ENCODE measurements around the gene NEU2. TPM values are rescaled to one million over a fixed set of nuclear protein-coding genes. Genes with fewer than 3 reads are reported as not detected.
"Not testable (repeated sequence)": the region's sequence is repeated elsewhere in the genome, so short reads cannot be mapped to it uniquely, and the experiment has no call there.

Gene NEU2
- polyA plus RNA-seq, 1 donor: not detected

GRCh38 chr2:233056961-233057605, 24.6 kb downstream of the NEU2 start:
- no peak for DNase-seq (ENCODE audit: low read depth)

- no peak for DNase-seq (ENCODE audit: low read depth)
These were observed 26.5 kb downstream of the NEU2 start for GRCh38 chr2:233058717-233059546.

GRCh38 chr2:233059547-233059796, 27.0 kb downstream of the NEU2 start:
- no peak for DNase-seq (ENCODE audit: low read depth)

- no peak for DNase-seq (ENCODE audit: low read depth)
These were observed 27.5 kb downstream of the NEU2 start, which contains the start of gene INPP5D for GRCh38 chr2:233059797-233060500. TSS of gene INPP5D (plus strand) at chr2:233060342. CDS start at chr2:233060479, 137 bp downstream.

GRCh38 chr2:233060501-233060979, 28.1 kb downstream of the NEU2 start:
- no peak for DNase-seq (ENCODE audit: low read depth)

GRCh38 chr2:233060980-233061590, 28.6 kb downstream of the NEU2 start:
- no peak for DNase-seq (ENCODE audit: low read depth)

GRCh38 chr2:233061591-233062450, 29.3 kb downstream of the NEU2 start:
- DNase-seq (ENCODE audit: low read depth): no peak

GRCh38 chr2:233062451-233062850, 30.0 kb downstream of the NEU2 start:
- DNase-seq (ENCODE audit: low read depth): no peak

- DNase-seq (ENCODE audit: low read depth): no peak
These were observed 30.4 kb downstream of the NEU2 start for GRCh38 chr2:233062946-233063268.

- DNase-seq (ENCODE audit: low read depth): no peak
These were observed 30.9 kb downstream of the NEU2 start for GRCh38 chr2:233063269-233063975.

- no peak for DNase-seq (ENCODE audit: low read depth)
These were observed 31.5 kb downstream of the NEU2 start for GRCh38 chr2:233063976-233064411.

- no peak for DNase-seq (ENCODE audit: low read depth)
These were observed 32.2 kb downstream of the NEU2 start for GRCh38 chr2:233064530-233065199.

GRCh38 chr2:233065200-233065589, 32.7 kb downstream of the NEU2 start:
- not testable (repeated sequence) for DNase-seq (ENCODE audit: low read depth)

GRCh38 chr2:233065954-233066470, 33.5 kb downstream of the NEU2 start:
- no peak for DNase-seq (ENCODE audit: low read depth)

- no peak for DNase-seq (ENCODE audit: low read depth)
These were observed 36.4 kb downstream of the NEU2 start for GRCh38 chr2:233068762-233069418.

GRCh38 chr2:233072838-233073237, 40.4 kb downstream of the NEU2 start:
- DNase-seq (ENCODE audit: low read depth): no peak

GRCh38 chr2:233074106-233074505, 41.6 kb downstream of the NEU2 start:
- DNase-seq (ENCODE audit: low read depth): no peak

GRCh38 chr2:233075141-233075965, 42.9 kb downstream of the NEU2 start:
- DNase-seq (ENCODE audit: low read depth): no peak
